HL-60 (cell line): ENCODE measurements around the gene RNF32.

Experiments used
- CTCF ChIP-seq: IDR thresholded peaks from one replicate; pipeline ENCODE4 v1.5.1; 2011; ENCODE audit warnings: low read length, control low read depth, inconsistent platforms; ENCODE audit not compliant: insufficient read depth
- POLR2AphosphoS5 ChIP-seq: IDR thresholded peaks from 2 replicates; pipeline ENCODE4 v1.6.1; 2012; ENCODE audit warnings: low read depth

DNA sequence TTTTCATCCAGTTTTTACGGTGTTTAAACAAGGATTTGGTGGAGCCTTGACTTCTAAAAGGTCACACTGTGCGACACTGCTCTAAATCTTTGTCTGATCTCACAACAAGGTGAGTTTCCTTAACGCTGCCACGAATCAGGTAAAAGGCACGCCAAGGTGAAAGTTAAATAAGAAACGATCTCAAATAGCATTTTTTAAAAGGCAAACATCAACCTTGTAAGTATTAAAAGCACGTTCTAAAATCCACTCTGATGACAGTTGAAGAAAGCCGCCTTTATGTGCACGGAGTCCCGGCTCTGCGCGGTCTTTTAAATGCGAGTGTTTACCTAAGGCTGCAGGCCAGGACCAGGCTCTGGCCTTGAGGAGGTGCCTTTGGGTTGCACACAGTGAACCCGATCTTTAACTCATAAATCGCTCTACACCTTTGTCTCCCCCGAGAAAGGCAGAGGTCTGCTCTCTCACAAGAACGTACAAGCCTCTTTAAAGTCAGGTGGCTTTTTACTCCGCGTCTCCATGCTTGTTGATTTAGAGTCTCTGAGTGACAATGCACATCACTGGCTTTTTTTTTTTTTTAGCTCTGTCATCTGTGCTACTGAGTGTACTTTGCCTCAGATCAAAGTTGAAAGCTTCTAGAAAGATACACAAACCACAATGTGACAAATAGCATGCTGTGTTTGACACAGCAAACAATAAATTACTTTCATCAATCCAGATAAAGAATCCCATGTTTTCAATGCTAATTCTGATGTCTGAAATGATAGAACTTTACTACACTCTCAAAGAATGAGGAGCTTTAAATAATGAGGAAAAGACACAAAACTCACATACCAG is 25.9 kb upstream of the RNF32 start:
- TF ChIP-seq CTCF (no peak), POLR2AphosphoS5 (no peak)
